K562 (cell line): ENCODE measurements around the gene FCSK. TPM values are rescaled to one million over a fixed set of nuclear protein-coding genes. Genes with fewer than 3 reads are reported as not detected.

ENCODE experiments used
- CBX3 ChIP-seq, 2 experiments: IDR thresholded peaks; 1 replicate in 1 of 2; 2 replicates in 1 of 2; pipeline ENCODE4 v1.6.1; 2012; ENCODE audit warnings: inconsistent platforms in 2 of 2, low read length in 2 of 2, borderline replicate concordance in 1 of 2, control low read depth in 1 of 2
- CUX1 ChIP-seq: fragments of 200-800 bp; sonication (Bioruptor generic); IDR thresholded peaks from 2 replicates; pipeline ENCODE4 v1.6.1; 2016; ENCODE audit warnings: missing genetic modification characterization, missing compliant biosample characterization
- FOXA3 ChIP-seq, 2 experiments: fragments of 450-650 bp in 1 of 2; sonication (generic) in 1 of 2; formaldehyde crosslinking; IDR thresholded peaks in 1 of 2; conservative IDR thresholded peaks in 1 of 2; 2 replicates each; pipeline versions ENCODE4 v1.4.0 to v1.8.0; 2020 to 2022; ENCODE audit warnings: mild to moderate bottlenecking in 2 of 2, missing genetic modification reagents in 1 of 2
- MEF2D ChIP-seq: conservative IDR thresholded peaks from 2 replicates; pipeline ENCODE4 v1.6.1; 2016; ENCODE audit warnings: low read depth, missing genetic modification characterization, missing compliant biosample characterization
- MTA1 ChIP-seq: fragments of 450-650 bp; IDR thresholded peaks from 2 replicates; pipeline ENCODE4 v1.6.1; 2017; ENCODE audit warnings: borderline replicate concordance
- NELFE ChIP-seq: IDR thresholded peaks from 2 replicates; pipeline ENCODE4 v1.6.1; 2011; ENCODE audit warnings: mild to moderate bottlenecking; ENCODE audit not compliant: insufficient read depth, insufficient read length
- NUFIP1 ChIP-seq: fragments of 450-650 bp; IDR thresholded peaks from 2 replicates; pipeline ENCODE4 v1.6.1; 2018; ENCODE audit not compliant: partially characterized antibody
- RBM15 ChIP-seq: fragments of 200-400 bp; formaldehyde crosslinking; IDR thresholded peaks from 2 replicates; pipeline ENCODE4 v1.6.1; 2018; ENCODE audit warnings: mild to moderate bottlenecking, low read length, moderate library complexity; ENCODE audit not compliant: insufficient read depth
- SRSF3 ChIP-seq: fragments of 200-400 bp; formaldehyde crosslinking; IDR thresholded peaks from 2 replicates; pipeline ENCODE4 v1.6.1; 2016; ENCODE audit warnings: mild to moderate bottlenecking, low read length, moderate library complexity; ENCODE audit not compliant: insufficient read depth
- YY1 ChIP-seq, 3 experiments: IDR thresholded peaks; 2 replicates each; pipeline ENCODE4 v1.6.1; 2011; ENCODE audit warnings: low read length in 2 of 3, mild to moderate bottlenecking in 2 of 3, moderate library complexity in 2 of 3, borderline replicate concordance in 1 of 3, control low read depth in 1 of 3, low read depth in 1 of 3; ENCODE audit not compliant: insufficient read depth in 3 of 3, insufficient replicate concordance in 2 of 3, control insufficient read depth in 1 of 3, insufficient read length in 1 of 3; ENCODE audit errors: extremely low read depth in 1 of 3
- ZBTB9 ChIP-seq: fragments of 450-650 bp; formaldehyde crosslinking; IDR thresholded peaks from 2 replicates; pipeline ENCODE4 v1.4.0; 2020; ENCODE audit warnings: mild to moderate bottlenecking, moderate library complexity
- ZNF232 ChIP-seq: sonication (generic); formaldehyde crosslinking; IDR thresholded peaks from 2 replicates; pipeline ENCODE4 v1.8.0; 2022; ENCODE audit warnings: mild to moderate bottlenecking, missing genetic modification reagents
- ZNF3 ChIP-seq: fragments of 250-450 bp; sonication (Bioruptor Pico); IDR thresholded peaks from 2 replicates; pipeline ENCODE4 v1.5.0; 2021; ENCODE audit warnings: mild to moderate bottlenecking, moderate library complexity
- ZNF583 ChIP-seq: fragments of 250-450 bp; sonication (Bioruptor Pico); IDR thresholded peaks from 2 replicates; pipeline ENCODE4 v1.4.0; 2020
- ZNF589 ChIP-seq: fragments of 200-800 bp; sonication (Bioruptor generic); IDR thresholded peaks from 2 replicates; pipeline ENCODE4 v1.6.1; 2016; ENCODE audit warnings: low read depth, missing genetic modification characterization, missing compliant biosample characterization
- polyA plus RNA-seq, 8 experiments: library from polyadenylated mRNA; depleted of rRNA in 4 of 8; stranded (reverse) in 5 of 8; unstranded in 3 of 8; fragments of >200 nt; fragmentation: Nextera tagmentation in 2 of 8; fragmentation: Illumina TruSeq in 1 of 8; extraction: Ambion mirVana in 2 of 8; extraction: Trizol in 1 of 8; gene quantifications; 2 replicates each; pipeline versions ENCODE4 v1.2.1 to v1.2.3, GENCODE V29; 2011 to 2014; ENCODE audit warnings: inconsistent platforms in 1 of 8, missing spikeins in 1 of 8
- total RNA-seq, 7 experiments: library from RNA; depleted of rRNA in 6 of 7; stranded (reverse); fragments of >200 nt in 6 of 7; fragmentation: Illumina TruSeq in 2 of 7; extraction: Trizol in 2 of 7; gene quantifications; 2 replicates each; pipeline versions ENCODE4 v1.2.1 to v1.2.3, GENCODE V29; 2011 to 2021; ENCODE audit warnings: low replicate concordance in 1 of 7
- TF ChIP-seq, protein P1 (sequence below), 2 experiments: fragments of 450-650 bp; IDR thresholded peaks; 2 replicates each; pipeline ENCODE4 v1.6.1; 2018; ENCODE audit warnings: mild to moderate bottlenecking in 2 of 2, low read depth in 1 of 2; ENCODE audit not compliant: partially characterized antibody in 2 of 2

Gene FCSK
- total and polyA plus RNA-seq, 9 of the 15 experiments (the other 6 are each of a cell fraction or from before 2014, with no cell fraction given), result 0.92 to 18.6 (median 8.3) TPM

DNA sequence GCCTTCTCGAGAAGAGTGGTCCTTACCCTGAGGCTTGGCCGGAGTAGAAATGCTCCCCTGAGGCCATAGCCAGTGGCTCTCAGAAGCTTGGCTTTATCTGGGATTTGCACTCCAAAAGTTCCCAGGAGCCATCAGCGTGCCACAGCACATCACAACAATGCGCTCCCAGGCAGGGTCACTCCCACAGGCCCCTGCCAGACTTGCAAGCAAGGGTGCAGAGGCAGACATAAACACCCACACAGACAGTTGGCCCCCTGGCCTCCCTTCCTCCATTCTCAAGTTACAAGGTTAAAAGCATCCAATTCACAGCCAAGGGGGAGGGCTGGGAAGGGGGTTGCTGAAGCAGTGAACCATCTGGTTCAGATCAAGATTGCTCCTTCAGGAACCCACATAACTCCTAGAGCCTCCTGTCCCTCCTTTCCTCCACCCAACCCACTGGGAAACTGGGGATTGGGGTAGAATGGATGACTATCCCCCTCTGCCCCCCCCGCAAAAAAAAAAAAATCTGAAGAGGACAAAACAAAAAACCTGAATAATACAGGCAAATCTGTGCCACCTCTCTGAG, 17.3 kb upstream of the FCSK start (continued):
- 0 out of 2 replicates have a peak, but pooled peaks have one; percentile 47 for TF ChIP-seq ZNF589
- peak in 1 of 3 experiments; percentile 39 for TF ChIP-seq YY1 (IDR thresholded peaks at IDR 0.05; ENCODE audit: borderline replicate concordance in 1 of 3, control insufficient read depth in 1 of 3, extremely low read depth in 1 of 3, insufficient read depth in 3 of 3, insufficient read length in 1 of 3, insufficient replicate concordance in 2 of 3, low read depth in 1 of 3, low read length in 2 of 3)
- no peak for TF ChIP-seq SRSF3
- TF ChIP-seq ZNF583 (CRISPR knock-in tag), result no peak
- TF ChIP-seq RBM15, result no peak
- no peak for TF ChIP-seq MTA1
- TF ChIP-seq ZNF232, result no peak
- TF ChIP-seq CUX1 (CRISPR knock-in tag), result no peak
- TF ChIP-seq MEF2D (tag), result no peak
- TF ChIP-seq CBX3 (IDR thresholded peaks at IDR 0.05; ENCODE audit: borderline replicate concordance in 1 of 2, low read length in 2 of 2), result peak in 1 of 2 experiments; percentile 80; a peak in 2 of 3 replicates
- TF ChIP-seq ZNF3, result no peak
- TF ChIP-seq, protein P1, sequence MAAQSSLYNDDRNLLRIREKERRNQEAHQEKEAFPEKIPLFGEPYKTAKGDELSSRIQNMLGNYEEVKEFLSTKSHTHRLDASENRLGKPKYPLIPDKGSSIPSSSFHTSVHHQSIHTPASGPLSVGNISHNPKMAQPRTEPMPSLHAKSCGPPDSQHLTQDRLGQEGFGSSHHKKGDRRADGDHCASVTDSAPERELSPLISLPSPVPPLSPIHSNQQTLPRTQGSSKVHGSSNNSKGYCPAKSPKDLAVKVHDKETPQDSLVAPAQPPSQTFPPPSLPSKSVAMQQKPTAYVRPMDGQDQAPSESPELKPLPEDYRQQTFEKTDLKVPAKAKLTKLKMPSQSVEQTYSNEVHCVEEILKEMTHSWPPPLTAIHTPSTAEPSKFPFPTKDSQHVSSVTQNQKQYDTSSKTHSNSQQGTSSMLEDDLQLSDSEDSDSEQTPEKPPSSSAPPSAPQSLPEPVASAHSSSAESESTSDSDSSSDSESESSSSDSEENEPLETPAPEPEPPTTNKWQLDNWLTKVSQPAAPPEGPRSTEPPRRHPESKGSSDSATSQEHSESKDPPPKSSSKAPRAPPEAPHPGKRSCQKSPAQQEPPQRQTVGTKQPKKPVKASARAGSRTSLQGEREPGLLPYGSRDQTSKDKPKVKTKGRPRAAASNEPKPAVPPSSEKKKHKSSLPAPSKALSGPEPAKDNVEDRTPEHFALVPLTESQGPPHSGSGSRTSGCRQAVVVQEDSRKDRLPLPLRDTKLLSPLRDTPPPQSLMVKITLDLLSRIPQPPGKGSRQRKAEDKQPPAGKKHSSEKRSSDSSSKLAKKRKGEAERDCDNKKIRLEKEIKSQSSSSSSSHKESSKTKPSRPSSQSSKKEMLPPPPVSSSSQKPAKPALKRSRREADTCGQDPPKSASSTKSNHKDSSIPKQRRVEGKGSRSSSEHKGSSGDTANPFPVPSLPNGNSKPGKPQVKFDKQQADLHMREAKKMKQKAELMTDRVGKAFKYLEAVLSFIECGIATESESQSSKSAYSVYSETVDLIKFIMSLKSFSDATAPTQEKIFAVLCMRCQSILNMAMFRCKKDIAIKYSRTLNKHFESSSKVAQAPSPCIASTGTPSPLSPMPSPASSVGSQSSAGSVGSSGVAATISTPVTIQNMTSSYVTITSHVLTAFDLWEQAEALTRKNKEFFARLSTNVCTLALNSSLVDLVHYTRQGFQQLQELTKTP (IDR thresholded peaks at IDR 0.05; ENCODE audit: low read depth in 1 of 2, partially characterized antibody in 2 of 2), result no peak
- TF ChIP-seq NUFIP1, result no peak
- no peak for TF ChIP-seq NELFE
- no peak for TF ChIP-seq FOXA3 (CRISPR knock-in tag; conservative IDR thresholded peaks at IDR 0.05 in 1 of 2, IDR thresholded peaks at IDR 0.05 in 1 of 2)
- no peak for TF ChIP-seq ZBTB9 (CRISPR knock-in tag)
